Stimulated activated CD4-positive, alpha-beta T cell treated with anti-CD3 and anti-CD28 coated beads, Interleukin-2, amount 100 ng/mL, for 48 hours (primary cell): ENCODE results near the gene EXOC6B.

Experiments used
- DNase-seq, 2 donors: peaks; one replicate each; pipeline ENCODE4 v3.0.0-alpha.2; 2020

EXOC6B gene

DNA sequence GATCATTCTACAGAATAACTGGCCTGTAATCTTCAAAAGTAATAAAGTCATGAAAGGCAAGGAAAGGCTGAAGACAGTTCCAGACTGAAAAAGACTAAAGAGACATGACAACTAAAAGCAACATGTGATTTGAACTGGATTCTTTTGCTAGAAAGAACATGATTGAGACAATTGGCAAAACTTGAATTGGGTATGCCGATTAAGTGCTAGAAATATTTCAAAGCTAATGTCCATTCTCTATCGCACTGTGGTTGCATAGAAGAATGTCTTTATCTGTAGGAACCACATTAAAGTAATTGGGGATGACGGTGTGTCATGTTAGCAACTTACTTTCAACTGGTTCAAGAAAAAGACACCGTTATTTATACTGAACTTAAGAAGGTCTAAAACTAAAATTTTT lies 98.5 kb downstream of the EXOC6B start:
- DNase-seq, result no peak

DNA sequence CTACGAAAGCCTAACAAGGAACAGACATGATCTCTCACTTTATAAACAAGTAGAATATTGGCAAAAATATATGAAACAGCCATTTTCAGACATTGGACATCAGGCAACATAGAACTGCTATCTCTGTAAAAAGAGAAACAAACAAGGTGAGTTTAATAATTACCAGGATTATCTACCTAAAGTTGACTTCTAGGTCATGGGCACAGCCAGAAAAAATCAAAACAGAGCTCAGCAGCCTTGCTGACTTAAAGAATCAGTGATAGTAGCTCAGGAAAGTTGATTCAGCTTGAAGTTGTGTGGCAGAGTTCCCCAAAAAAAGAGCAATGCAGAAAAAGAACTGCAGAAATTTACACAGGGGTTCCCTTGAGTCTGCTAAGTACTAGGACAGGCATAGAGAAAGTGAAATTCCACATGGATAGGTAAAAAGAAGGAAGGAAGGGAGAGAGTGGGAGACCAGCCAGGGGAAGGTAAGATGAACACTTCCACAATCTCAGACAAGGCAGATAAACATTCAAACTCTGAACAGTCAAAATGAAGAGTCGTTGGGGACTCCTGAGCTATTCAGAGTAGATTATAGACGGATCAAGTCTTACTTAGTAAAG lies 102.0 kb downstream of the EXOC6B start:
- DNase-seq, result no peak

DNA sequence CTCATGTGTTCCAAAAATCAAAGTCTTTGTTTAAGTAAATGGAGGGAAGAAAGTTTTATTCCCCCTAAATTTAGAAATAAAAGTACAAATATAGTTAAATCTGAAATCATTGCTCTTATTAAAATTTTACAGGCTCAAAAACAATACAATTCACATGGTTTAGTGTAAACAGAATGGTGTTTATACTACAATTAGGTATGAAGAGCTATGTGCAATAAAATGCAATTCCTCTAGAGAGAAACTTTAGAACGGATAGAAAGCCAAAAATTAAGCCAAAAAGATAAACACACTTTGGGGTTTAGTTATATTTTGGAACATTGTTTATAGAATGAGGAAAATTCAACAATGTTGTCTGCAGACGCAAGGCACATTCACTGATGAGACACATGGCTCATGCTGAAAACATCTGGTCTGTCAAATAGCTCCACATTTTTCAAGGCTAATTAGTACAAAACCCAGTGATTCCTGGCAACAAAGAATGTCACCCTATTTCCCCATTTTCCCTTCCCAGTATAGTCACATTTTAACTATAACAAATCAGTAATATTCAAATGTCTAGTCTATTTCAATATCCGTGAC lies 103.3 kb downstream of the EXOC6B start:
- DNase-seq, result no peak

DNA sequence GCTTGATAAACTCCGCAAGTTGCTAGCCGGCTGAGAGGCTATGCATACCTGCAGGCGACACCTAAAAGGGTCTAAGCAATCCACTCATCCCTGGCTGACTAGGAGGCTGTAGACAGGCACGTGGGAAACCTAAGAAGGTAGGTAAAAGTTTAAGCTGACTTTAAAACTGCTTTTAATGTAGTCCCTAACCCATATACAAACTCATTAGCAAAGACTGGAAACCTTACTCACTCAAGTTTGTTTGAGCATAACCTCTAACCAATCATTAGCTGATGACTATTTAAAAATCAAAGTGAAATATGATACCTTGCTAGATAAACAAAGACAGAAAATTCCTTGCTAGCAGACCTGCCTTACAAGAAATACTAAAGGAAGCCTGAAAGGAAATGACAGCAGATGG lies 106.4 kb downstream of the EXOC6B start:
- DNase-seq, result no peak

DNA sequence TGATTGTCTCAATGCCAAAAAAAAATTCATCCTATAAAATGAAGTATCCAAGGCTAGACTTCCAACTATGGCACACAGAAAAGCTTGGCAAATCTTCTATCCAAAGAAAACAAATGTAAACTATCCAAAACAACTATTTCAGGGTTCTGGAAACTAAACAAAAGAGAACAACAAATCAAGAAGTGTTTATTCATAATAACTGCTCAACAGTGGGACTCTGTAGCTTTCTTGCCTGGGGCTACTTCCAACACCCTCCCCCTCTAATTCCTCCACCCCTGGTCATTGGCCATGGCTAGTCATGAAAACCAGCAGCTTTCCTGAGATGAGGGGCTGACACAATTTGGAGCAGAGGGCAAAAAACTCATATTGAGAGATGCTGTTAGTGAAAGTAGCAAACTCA lies 107.0 kb downstream of the EXOC6B start:
- no peak for DNase-seq

DNA sequence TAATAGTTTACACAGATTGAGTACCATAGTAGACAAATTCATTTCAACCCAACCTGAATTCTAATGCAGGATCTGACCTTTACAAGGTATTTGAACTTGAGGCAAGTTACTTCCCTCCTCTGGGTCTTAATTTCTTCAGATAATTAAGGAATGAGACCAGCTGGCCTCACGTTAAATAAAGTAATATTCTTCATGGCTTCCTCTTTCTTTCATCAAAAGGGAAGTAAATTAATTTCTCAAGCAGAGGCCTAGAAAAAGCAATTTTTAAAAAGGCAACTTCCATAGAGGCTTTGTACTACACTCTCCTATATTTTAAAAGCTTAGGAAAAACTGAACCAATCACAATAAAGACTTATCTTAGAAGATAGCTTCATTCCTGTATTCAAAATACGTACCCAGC lies 109.2 kb downstream of the EXOC6B start:
- no peak for DNase-seq

DNA sequence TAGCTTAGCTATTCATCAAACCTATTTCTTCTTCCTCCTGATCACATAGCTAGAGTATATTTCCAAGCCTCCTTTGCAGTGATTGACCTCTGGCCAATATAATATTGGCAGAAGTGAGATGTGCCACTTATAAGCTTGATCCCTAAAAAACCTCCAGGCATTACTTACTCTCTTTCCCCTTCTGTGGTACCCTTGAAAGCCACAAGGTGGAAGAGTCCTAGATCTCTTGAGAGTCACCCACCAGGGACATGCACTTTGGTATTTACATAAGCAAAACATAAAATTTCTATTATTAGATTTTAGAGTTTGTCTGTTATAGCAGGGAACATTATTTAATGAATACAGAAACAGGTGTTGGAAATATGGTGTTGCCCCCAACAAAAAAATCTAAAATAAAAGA lies 112.0 kb downstream of the EXOC6B start:
- DNase-seq, result no peak

DNA sequence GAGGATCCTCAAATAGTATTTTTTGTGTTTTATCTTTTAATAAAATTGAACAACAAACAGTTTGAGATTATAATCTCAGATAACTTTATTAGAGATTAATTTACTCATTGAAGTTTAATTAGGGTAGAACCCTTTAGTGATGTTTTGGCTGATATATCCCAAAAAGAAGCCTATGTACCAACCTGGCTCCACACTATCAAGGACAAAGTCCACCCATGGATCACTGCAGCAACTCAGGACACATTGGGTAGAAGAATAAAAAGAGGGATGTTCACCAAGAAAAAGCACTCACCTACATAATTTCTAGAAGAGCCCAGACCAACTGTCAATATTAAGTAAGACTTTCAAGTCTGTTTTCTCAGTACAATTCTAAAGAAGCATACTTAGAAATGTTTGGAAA lies 112.9 kb downstream of the EXOC6B start:
- DNase-seq, result no peak

DNA sequence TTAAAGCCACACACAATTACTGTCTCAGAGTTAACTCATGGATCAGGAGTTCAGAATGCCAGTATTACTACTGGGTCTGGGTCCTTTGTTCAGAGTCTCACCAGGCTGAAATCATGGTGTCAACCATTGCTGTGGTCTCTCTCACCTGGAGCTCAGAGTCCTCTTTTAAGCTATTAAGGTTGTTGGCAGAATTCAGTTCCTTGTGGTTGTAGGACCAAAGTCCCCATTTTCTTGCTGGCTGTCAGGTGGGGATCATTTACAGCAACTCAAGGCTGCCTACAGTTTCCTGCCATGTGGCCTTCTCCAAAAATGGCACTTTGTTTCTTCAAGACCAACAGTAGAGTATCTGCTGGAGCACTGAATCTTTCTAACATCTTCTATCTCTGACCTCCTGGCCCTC lies 113.5 kb downstream of the EXOC6B start:
- no peak for DNase-seq

DNA sequence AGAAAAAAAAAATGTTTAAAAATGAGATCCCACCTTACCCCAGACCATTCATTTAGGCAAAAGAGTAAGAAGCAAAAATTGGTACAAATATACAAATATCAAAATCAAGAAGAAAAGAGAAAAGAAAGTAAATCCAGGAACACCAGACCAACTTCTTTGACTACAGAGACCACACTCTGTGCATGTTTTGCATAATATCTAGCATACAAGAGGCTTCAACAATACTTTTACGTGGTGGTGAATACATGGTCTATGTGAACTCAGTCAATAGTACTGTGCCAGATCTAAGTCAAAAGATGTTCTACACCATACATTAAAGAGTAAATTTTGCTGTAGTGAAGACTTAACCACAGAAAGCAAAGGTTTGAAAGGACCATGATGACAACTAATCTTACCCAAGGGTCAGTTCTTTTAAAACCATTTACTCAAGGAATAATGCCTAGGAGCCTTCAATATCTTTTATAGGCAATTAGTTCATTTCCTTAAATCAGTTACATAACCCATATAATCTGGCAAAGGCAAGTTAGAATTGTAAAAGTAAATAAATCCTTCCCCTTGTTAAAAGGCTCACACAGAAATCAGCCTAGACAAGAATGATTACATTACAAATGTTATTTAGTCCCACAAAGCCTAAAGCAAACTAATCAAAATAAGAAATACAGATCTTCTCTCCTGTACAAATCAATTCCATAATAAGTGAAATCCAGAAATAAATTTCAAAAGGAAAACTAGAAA lies 115.2 kb downstream of the EXOC6B start:
- no peak for DNase-seq

DNA sequence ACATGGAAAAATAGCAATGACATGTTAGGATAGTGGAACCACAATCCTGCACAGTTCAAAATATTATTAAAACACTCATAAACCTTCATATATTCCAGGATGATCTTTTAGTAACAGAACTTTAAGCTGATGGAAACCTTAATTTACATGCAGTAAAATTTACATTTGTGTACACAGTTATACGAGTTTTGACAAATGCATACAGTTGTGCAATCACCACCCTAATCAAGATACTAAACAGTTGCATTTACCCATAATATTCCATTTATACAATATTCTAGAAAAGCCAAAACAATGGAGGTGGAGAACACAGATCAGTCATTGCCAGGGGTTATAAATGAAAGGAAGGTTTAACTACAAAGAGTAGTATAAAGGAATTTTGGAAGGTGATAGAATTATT lies 117.6 kb downstream of the EXOC6B start:
- DNase-seq, result no peak

DNA sequence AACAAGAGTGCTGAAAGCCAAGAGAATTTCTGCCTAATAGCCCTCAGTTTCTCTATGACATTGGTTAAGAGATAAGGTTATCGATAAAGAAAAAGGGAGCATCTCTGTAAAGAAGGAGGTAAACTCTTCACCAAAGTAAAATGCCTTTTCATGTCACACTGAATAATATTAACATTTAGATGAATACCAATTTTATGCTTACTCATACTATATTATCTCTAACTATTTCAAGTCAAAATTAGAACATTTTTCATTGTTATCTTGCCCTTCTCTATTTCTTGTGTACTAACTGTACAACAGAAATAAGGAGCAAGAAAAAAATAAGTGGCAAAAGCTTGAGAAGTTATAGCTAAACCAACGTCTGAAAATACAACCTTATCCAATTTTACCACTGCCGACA lies 127.5 kb downstream of the EXOC6B start:
- DNase-seq, result no peak

DNA sequence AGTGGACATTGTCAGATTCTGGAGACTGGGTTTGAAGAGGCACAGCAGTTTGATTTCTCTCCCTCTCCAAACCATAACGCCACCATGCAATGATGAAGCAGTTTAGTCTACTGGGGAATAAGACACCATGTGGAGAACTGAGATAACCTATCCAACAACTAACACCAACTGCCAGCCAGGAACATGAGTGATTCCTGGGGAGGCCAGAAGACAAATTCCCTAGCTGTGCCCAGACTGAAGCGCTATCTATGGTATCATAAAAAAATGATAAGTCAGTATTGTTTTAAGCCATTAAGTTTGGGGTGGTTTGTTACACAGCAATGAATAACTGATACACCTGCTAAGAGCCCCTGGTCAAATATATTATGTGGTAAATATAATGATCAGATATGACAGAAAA lies 129.3 kb downstream of the EXOC6B start:
- no peak for DNase-seq

DNA sequence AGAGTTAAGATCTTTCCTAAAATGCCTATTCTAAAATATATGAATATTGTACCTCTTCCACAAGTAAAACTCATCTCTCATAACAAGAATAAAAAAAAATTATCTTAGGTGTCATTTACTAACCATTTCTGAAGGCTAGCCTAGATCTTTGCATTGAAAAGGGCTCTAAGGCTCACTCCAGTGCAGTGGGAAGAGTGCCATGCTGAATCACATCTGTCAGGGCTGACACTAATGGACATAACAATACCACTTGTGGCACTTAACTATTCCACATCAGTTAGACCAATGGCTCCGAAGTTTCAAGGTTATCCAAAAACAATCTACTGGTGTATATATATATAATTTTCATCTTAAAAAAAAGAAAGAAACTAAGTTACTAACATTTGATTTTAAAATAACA lies 130.2 kb downstream of the EXOC6B start:
- no peak for DNase-seq

DNA sequence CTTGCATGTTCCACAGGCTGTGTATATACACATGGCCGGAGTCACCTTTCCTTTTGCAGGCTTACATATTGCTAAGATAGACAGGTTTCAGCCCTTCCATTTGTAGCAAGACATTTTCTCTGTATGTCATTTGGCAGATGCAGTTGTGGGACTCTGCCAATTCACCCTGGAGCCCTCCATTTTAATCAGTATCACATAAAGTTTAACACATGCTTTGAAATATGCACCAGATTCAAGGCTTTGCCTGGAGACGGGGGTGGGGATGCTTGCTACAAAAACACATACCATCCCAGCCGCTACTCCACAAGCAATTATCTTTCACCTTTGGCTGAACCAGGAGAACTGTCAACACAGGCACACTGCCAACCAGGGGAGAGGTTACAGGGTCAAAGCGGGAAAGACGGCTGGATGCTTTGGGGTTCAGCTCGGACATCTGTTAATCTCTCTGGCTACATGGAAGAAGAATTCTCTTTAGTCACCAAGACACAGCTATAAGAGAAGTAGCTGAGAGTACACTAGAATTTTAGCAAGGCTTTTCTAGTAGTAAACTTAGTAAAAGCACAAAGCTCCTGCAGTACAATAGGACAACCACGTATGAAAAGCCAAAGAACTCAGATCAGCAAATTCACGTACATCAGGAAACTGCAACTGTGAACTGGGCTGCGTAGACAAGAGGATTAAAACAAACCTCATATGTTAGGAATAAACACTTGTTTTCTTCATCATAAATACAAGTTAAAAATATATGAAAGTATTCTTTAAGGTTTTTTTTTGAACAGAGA lies 130.9 kb downstream of the EXOC6B start:
- no peak for DNase-seq

DNA sequence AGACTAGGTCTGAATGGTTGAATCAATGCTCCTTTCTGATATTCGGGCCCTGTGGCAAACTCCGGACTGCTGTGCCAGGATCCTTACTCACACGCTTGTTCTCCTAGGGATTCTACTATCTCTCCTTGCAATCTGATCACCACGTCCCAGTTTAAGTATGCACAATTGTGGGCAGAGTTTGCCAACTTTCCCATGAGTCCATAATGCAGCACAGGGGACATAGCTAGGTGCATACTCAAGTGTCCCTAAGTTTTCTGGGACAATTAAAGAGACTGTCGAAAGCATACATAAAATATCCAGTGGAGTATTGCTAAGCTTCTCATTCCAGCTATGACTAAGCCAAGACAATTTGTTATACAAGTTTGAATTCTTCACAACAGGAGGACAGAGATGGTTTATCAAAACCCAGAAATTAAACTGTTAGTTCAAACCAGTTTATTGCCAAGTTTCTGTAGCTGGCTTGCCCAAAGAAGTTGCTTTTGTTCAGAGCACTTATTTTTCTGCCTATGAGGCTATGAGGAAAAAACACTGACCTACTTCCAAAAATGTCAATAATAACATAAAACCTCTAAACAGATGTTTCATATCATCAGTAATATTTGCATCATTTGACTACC lies 136.1 kb downstream of the EXOC6B start:
- no peak for DNase-seq

DNA sequence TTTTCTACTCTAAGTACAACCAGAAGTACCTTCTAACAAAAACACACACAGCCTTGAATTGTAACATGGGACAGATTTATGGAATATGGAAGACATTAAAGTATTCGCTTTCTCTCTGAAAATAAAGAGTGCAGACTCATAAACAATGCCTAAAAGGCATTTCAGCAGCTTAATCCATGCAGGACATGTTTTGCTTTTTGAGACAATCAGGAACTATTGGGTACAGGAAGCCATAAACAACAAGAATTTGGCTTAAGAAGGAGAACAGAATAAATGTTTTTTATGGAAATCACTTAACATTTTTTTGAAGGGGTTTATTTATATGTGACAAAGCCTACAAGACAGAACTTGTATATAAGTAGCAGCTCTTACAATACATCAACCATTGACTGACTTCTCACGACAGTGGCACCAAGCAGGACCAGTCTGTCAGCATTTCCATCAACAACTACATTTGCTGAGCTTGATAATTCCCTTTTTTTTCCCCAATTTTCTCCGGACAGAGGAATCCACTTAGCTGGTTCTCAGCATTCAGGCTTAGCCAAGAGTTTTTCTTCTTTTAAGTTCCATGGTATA lies 140.1 kb downstream of the EXOC6B start:
- DNase-seq, result no peak

DNA sequence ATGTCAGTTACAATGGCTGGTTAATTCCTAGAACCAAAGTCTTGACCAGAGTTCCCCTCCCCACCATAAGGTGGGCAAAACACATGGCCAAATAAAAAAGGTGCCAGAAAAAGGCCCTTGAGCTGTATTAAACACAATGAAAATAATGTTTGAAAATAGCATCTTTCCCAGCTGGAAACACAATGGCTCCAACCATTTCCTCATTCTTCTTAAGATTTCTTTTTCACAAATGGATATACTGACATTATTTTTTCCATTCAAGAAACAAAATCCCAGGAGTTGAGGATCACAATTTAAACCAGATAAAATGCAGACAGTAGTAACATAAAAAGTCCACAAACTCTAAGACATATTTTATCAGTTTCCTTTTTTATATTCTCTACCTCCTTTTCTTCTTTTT lies 143.8 kb downstream of the EXOC6B start:
- DNase-seq, result no peak

DNA sequence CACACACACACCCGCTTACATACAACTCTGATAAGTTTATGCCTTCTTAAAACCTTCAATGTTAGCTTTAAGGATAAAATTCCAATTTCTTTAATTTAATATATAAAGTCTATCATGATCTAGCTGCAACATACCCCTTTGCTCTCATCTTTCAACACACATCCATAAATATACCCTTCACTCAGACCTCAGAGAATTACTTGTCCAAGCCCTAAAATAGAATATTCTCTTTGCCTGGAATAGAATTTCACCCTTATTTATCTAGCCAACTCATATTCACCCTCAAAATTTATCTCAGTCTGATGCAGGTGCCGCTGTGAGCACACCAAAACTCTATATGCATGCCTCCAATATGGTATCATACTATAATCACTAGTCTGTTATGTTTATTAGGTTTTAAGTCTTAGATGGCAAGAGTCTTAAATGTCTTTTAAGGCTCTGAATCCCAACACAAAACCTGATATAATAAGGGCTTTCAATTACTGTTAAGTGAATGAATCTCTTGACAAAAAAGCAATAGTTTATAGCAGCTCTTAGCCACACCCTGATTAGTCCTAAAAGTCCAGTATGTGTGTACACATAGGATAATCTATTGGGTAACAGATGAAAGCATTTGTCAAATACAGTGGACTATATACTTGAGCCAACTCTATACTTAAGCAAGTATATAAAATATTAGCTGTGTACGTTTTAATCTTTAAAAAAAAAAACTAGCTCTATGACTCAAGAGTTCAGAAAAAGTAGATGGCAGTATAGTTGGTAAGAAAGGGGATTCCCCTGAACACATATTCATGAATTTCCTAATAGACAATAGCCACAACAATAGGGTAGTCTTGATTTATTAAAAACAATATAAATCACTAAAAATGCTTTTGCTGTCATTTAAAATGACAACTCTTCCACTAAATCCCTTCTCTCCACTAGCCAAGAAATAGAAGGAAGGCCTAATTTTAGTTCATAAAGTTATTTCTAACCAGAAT lies 144.5 kb downstream of the EXOC6B start:
- DNase-seq, result no peak

DNA sequence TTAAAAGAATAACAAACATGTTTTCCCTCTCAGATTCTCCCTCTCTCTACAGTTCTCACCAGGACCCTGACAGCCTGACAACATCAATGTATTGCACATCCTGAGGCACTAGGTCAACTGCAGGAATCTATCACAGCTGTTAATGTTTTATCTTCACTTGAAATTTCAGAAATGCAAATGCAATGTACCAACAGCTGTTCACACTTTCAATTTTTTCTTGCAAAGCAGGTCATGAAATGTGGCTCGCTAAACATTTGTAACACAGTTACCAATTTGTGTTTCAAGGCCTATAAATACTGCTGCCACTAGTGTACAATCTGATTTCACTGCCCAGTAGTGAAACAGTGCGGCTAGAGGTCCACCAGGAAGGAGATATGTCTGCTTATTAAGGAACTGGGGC lies 147.8 kb downstream of the EXOC6B start:
- DNase-seq, result no peak

DNA sequence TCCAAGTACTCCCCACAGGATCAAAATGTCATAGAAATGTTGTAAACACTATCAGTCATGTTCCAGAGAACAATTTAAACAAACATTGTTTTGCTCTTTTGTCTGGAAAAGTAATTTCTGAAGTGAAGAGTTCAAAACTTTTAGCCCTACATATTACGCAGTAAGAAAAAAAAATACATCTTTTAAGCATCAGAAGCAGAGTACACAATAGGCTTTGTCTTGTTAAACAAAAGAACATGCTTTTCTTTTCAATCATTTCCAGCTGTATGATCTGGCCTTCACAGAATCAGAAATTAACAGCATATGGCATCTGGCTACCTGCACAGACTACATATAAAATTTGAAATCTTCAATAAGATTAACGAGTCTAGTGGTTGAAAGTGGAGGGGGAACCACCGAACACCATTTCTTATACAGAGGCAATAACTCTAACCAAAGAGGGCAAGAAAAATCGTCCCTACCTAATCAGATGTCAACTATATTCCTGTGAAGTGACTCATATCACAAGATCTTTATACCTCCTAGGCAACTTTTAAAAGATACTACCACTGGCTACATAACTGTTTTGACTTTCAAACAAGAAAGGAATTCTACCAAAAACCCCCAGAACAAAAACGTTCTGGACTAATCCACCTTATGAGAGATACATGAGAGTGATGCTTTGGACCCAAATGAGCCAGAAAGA lies 149.3 kb downstream of the EXOC6B start:
- DNase-seq, result no peak
